ENCODE results near the gene DCUN1D3.
A peak's percentile ranks its signal among the peaks of the same experiment; 100 is the strongest.

DCUN1D3 gene

GRCh38 chr16:20944861-20945574 lies 44.9 kb upstream of the DCUN1D3 start:
- H3K27me3 ChIP-seq (replicated peaks), result no peaks in the 10 kb centered on the region
- no peak for DNase-seq
- in situ Hi-C loops (cut with HindIII; ENCODE audit: low pct_ligation_motif_present, low sequenced_read_pairs), result no loop called here
- TF ChIP-seq CTCF (IDR thresholded peaks at IDR 0.05; ENCODE audit: low read depth, low read length, missing control alignments), result peak; percentile 22
- no peak overlapping the region for H3K4me3 ChIP-seq (ENCODE audit: low read depth, low read length)
- H3K27ac ChIP-seq, result no peak overlapping the region
- H3K36me3 ChIP-seq (replicated peaks), result no peaks in the 10 kb centered on the region

- H3K4me3 ChIP-seq (ENCODE audit: low read depth, low read length), result no peak overlapping the region
- no peaks in the 10 kb centered on the region for H3K36me3 ChIP-seq (replicated peaks)
- no peak for TF ChIP-seq CTCF (IDR thresholded peaks at IDR 0.05; ENCODE audit: low read depth, low read length, missing control alignments)
- H3K27me3 ChIP-seq (replicated peaks), result no peaks in the 10 kb centered on the region
- in situ Hi-C loops (cut with HindIII; ENCODE audit: low pct_ligation_motif_present, low sequenced_read_pairs), result no loop called here
- DNase-seq, result no peak
- H3K27ac ChIP-seq, result no peak overlapping the region
These were observed 42.1 kb upstream of the DCUN1D3 start for GRCh38 chr16:20942256-20942655.

- in situ Hi-C loops (cut with HindIII; ENCODE audit: low pct_ligation_motif_present, low sequenced_read_pairs), result no loop called here
- H3K27me3 ChIP-seq (replicated peaks), result no peaks in the 10 kb centered on the region
These were observed 41.4 kb upstream of the DCUN1D3 start for GRCh38 chr16:20941636-20941926.

GRCh38 chr16:20940871-20941635 lies 40.9 kb upstream of the DCUN1D3 start:
- H3K4me3 ChIP-seq (ENCODE audit: low read depth, low read length), result no peak overlapping the region
- in situ Hi-C loops (cut with HindIII; ENCODE audit: low pct_ligation_motif_present, low sequenced_read_pairs), result no loop called here
- no peaks in the 10 kb centered on the region for H3K27me3 ChIP-seq (replicated peaks)
- H3K36me3 ChIP-seq (replicated peaks), result no peaks in the 10 kb centered on the region
- no peak for DNase-seq
- TF ChIP-seq CTCF (IDR thresholded peaks at IDR 0.05; ENCODE audit: low read depth, low read length, missing control alignments), result no peak
- no peak overlapping the region for H3K27ac ChIP-seq

More at GRCh38 chr16:20941636-20941926, 41.4 kb upstream of the DCUN1D3 start:
- TF ChIP-seq CTCF (IDR thresholded peaks at IDR 0.05; ENCODE audit: low read depth, low read length, missing control alignments), result no peak
- H3K4me3 ChIP-seq (ENCODE audit: low read depth, low read length), result no peak overlapping the region
- no peak overlapping the region for H3K27ac ChIP-seq
- no peak for DNase-seq
- H3K36me3 ChIP-seq (replicated peaks), result no peaks in the 10 kb centered on the region

GRCh38 chr16:20939611-20940010 lies 39.5 kb upstream of the DCUN1D3 start:
- in situ Hi-C loops (cut with HindIII; ENCODE audit: low pct_ligation_motif_present, low sequenced_read_pairs), result no loop called here
- DNase-seq, result no peak
- H3K27ac ChIP-seq, result no peak overlapping the region
- H3K27me3 ChIP-seq (replicated peaks), result no peaks in the 10 kb centered on the region
- H3K4me3 ChIP-seq (ENCODE audit: low read depth, low read length), result no peak overlapping the region
- no peaks in the 10 kb centered on the region for H3K36me3 ChIP-seq (replicated peaks)
- no peak for TF ChIP-seq CTCF (IDR thresholded peaks at IDR 0.05; ENCODE audit: low read depth, low read length, missing control alignments)
